Measurements from ENCODE around the gene PCDHB15.
"Not testable (repeated sequence)": the region's sequence is repeated elsewhere in the genome, so short reads cannot be mapped to it uniquely, and the experiment has no call there.

Gene PCDHB15

GRCh38 chr5:141245250-141245717 is at the start of gene PCDHB15:
Gene PCDHB15, plus strand, starts transcription at chr5:141245395. Its CDS starts 184 bp downstream, at chr5:141245579.
- TF ChIP-seq GATA3 (IDR thresholded peaks at IDR 0.05; ENCODE audit: low read depth, low read length) (no peak), GATA2 (IDR thresholded peaks at IDR 0.05; ENCODE audit: low read depth, low read length) (no peak)

DNA sequence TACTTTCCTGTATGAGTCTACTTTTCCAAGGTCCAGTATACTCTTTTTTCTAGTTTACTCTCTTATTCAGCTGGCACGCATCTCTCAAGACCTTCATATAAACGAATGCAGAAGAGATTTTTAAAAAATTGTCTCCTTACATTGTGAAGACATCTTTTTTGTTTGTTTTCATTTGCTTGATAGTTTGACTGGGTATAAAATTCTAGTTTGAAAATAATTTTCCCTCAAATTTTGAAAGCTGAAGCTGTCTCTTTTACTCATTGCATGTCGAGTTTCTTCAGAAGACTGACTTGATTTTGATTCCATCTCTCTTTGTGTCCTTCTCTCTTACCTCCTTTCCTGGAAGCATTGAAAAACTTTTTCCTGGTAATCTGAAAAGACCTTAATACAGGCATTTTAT is 48.8 kb upstream of the PCDHB15 start:
- TF ChIP-seq GATA3 (IDR thresholded peaks at IDR 0.05; ENCODE audit: low read depth, low read length) (no peak), GATA2 (IDR thresholded peaks at IDR 0.05; ENCODE audit: low read depth, low read length) (no peak)

GRCh38 chr5:141199359-141200235 is 45.6 kb upstream of the PCDHB15 start, which contains the start of gene PCDHB11:
Gene PCDHB11, plus strand, starts transcription at chr5:141199627. Its CDS starts 148 bp downstream, at chr5:141199775.
- TF ChIP-seq GATA3 (IDR thresholded peaks at IDR 0.05; ENCODE audit: low read depth, low read length) (no peak), GATA2 (IDR thresholded peaks at IDR 0.05; ENCODE audit: low read depth, low read length) (no peak)

GRCh38 chr5:141208478-141208877 is 36.7 kb upstream of the PCDHB15 start, which contains the start of gene PCDHB12:
Gene PCDHB12, plus strand, starts transcription at chr5:141208719. Its CDS starts 189 bp downstream, at chr5:141208908.
- no peak for TF ChIP-seq GATA2 (IDR thresholded peaks at IDR 0.05; ENCODE audit: low read depth, low read length)
- TF ChIP-seq GATA3 (IDR thresholded peaks at IDR 0.05; ENCODE audit: low read depth, low read length): no peak

- not testable (repeated sequence) for TF ChIP-seq GATA2, GATA3 (IDR thresholded peaks at IDR 0.05; ENCODE audit: low read depth, low read length)
These were observed 31.4 kb upstream of the PCDHB15 start, which contains the start of gene PCDHB13 for GRCh38 chr5:141213656-141214339. Gene PCDHB13, plus strand, starts transcription at chr5:141213919. Its CDS starts 205 bp downstream, at chr5:141214124.

DNA sequence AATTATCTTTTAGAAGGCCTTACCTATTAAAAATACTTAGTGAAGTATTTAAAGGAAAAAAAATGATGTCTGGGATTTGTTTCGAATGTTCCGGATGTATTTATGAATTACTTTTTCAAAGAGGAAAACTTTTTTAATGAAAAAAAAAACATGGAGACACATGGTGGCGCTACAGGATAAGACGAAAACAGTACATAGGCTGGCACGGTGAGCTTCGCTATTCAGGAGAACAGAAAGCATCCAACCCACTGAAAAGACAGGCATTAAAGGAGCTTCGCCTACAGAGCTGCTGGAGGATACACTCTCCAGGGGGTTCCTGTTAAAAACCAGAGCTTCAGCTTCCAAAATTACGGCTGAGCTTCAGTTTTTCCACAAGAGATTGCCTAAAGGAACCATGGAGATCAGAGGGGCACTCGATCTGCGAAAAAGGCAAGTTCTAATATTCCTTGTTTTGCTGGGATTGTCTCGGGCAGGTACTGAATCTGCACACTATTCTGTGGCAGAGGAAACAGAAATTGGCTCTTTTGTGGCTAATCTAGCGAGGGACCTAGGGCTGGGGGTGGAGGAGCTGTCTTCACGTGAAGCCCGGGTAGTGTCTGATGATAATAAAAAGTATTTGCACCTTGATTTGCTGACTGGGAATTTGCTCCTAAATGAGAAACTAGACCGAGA is 21.9 kb upstream of the PCDHB15 start, which contains the start of gene PCDHB14:
PCDHB14 (plus strand) TSS at position 232 of the 672 bp plus-strand sequence; CDS start at position 395, 163 bp downstream.
- TF ChIP-seq GATA2 (IDR thresholded peaks at IDR 0.05; ENCODE audit: low read depth, low read length) (no peak), GATA3 (IDR thresholded peaks at IDR 0.05; ENCODE audit: low read depth, low read length) (no peak)

- TF ChIP-seq GATA2 (IDR thresholded peaks at IDR 0.05; ENCODE audit: low read depth, low read length) (no peak), GATA3 (IDR thresholded peaks at IDR 0.05; ENCODE audit: low read depth, low read length) (no peak)
These were observed 11.0 kb upstream of the PCDHB15 start for GRCh38 chr5:141234109-141234667.

- TF ChIP-seq GATA3 (IDR thresholded peaks at IDR 0.05; ENCODE audit: low read depth, low read length) (no peak), GATA2 (IDR thresholded peaks at IDR 0.05; ENCODE audit: low read depth, low read length) (no peak)
These were observed 8.5 kb upstream of the PCDHB15 start for GRCh38 chr5:141236516-141237313.

- TF ChIP-seq GATA3 (IDR thresholded peaks at IDR 0.05; ENCODE audit: low read depth, low read length): no peak
- TF ChIP-seq GATA2 (IDR thresholded peaks at IDR 0.05; ENCODE audit: low read depth, low read length): no peak
These were observed 3.7 kb upstream of the PCDHB15 start for GRCh38 chr5:141241496-141241895.

DNA sequence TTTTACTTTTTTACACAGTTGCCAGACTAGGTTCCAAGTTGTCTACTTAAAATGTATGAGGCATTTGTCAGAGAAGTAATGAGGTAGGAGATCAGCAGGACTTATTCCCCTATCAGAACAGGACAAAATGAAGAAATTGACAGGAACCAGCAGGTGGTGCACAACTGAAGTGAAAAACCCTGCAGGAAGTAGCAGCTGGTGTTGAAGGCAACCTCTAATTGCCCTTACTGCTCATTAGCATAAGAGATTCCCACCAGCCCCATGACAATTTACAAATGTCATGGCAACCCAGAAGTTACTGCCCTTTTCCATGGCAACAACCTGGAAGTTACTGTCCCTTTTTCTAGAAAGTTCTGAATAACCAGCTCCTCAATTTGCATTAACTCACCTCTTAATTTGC is 5.4 kb downstream of the PCDHB15 start:
- TF ChIP-seq GATA2 (IDR thresholded peaks at IDR 0.05; ENCODE audit: low read depth, low read length) (no peak), GATA3 (IDR thresholded peaks at IDR 0.05; ENCODE audit: low read depth, low read length) (no peak)

DNA sequence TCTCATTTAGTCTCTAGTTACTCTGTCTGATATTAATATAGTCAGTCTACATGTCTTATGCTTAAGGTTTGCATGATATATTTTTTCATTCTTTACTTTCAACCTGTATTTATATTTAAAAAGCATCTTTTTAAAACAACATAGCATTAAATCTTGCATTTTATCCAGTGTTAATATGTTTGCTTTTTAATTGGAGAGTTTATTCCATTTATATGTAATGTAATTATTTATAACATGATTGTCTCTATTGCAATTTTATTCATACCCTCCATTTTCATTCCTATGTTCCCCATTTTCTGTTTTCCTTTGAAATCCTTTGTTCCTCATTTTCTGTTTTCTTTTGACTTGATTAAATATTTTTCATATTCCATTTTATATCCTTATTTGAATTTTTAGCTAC is 13.3 kb downstream of the PCDHB15 start:
- TF ChIP-seq GATA2 (IDR thresholded peaks at IDR 0.05; ENCODE audit: low read depth, low read length) (no peak), GATA3 (IDR thresholded peaks at IDR 0.05; ENCODE audit: low read depth, low read length) (no peak)

- TF ChIP-seq GATA2 (IDR thresholded peaks at IDR 0.05; ENCODE audit: low read depth, low read length): no peak
- no peak for TF ChIP-seq GATA3 (IDR thresholded peaks at IDR 0.05; ENCODE audit: low read depth, low read length)
These were observed 13.8 kb downstream of the PCDHB15 start for GRCh38 chr5:141258948-141259347.

Data from SH-SY5Y (cell line).